Purkinje cell (primary cell): ENCODE results near the gene ZBTB2. TPM values are rescaled to one million over a fixed set of nuclear protein-coding genes. Genes with fewer than 3 reads are reported as not detected.

Source experiments
- polyA plus RNA-seq: library from polyadenylated mRNA; unstranded; fragments of >200 nt; fragmentation: Nextera tagmentation; gene quantifications from 2 replicates; pipeline ENCODE4 v1.2.1, GENCODE V29; 2014

Gene ZBTB2
- 1.4 and 2.1 TPM in 2 replicates for polyA plus RNA-seq

GRCh38 chr6:151391471-151392413 lies at the start of gene ZBTB2:
Gene ZBTB2 (minus strand): TSS chr6:151391559. CDS start chr6:151373637, 17,922 bp downstream.

Other genes with a start within 250 kb of the ZBTB2 start
- gene AKAP12, start 151.6 kb downstream of the ZBTB2 start, polyA plus RNA-seq: 49.5 and 50.5 TPM in 2 replicates
- gene RMND1, start 60.6 kb upstream of the ZBTB2 start, polyA plus RNA-seq: 9.4 and 23.7 TPM in 2 replicates
- 1.3 TPM in 2 replicates for gene CCDC170, start 102.5 kb upstream of the ZBTB2 start, polyA plus RNA-seq